ENCODE measurements around the gene CRB3.

The CRB3 gene

GRCh38 chr19:6443986-6444385, 20.1 kb upstream of the CRB3 start:
- no peak overlapping the region for H3K4me3 Mint-ChIP-seq

GRCh38 chr19:6446452-6446851, 17.6 kb upstream of the CRB3 start:
- Mint-ChIP-seq H3K4me3 (no peak overlapping the region), H3K9me3 (peaks cover 12% of the 10 kb centered on the region), H3K36me3 (ENCODE audit: low read depth) (peaks cover 41% of the 10 kb centered on the region), H3K27ac (no peak overlapping the region), H3K27me3 (ENCODE audit: low read depth) (no peaks in the 10 kb centered on the region), H3K4me1 (peaks cover 5% of the 10 kb centered on the region)
- no peak for TF ChIP-seq CTCF (IDR thresholded peaks at IDR 0.05; ENCODE audit: unreplicated experiment in 3 of 3)

More at GRCh38 chr19:6443986-6444385, 20.1 kb upstream of the CRB3 start:
- peaks cover 38% of the 10 kb centered on the region for H3K36me3 Mint-ChIP-seq (ENCODE audit: low read depth)
- TF ChIP-seq CTCF (IDR thresholded peaks at IDR 0.05; ENCODE audit: unreplicated experiment in 3 of 3), result no peak
- H3K27me3 Mint-ChIP-seq (ENCODE audit: low read depth), result no peaks in the 10 kb centered on the region
- no peak overlapping the region for H3K27ac Mint-ChIP-seq
- peaks cover 5% of the 10 kb centered on the region for H3K4me1 Mint-ChIP-seq
- H3K9me3 Mint-ChIP-seq, result peaks cover 12% of the 10 kb centered on the region

- no peak overlapping the region for H3K27ac Mint-ChIP-seq
- H3K36me3 Mint-ChIP-seq (ENCODE audit: low read depth), result peaks cover 55% of the 10 kb centered on the region
- H3K27me3 Mint-ChIP-seq (ENCODE audit: low read depth), result no peaks in the 10 kb centered on the region
- H3K9me3 Mint-ChIP-seq, result peaks cover 15% of the 10 kb centered on the region
- peaks cover 5% of the 10 kb centered on the region for H3K4me1 Mint-ChIP-seq
- no peak for TF ChIP-seq CTCF (IDR thresholded peaks at IDR 0.05; ENCODE audit: unreplicated experiment in 3 of 3)
- H3K4me3 Mint-ChIP-seq, result no peak overlapping the region
Observed at GRCh38 chr19:6448045-6448444, 16.0 kb upstream of the CRB3 start.

- Mint-ChIP-seq H3K27me3 (ENCODE audit: low read depth) (no peaks in the 10 kb centered on the region), H3K36me3 (ENCODE audit: low read depth) (peaks cover 68% of the 10 kb centered on the region), H3K27ac (no peak overlapping the region), H3K4me3 (no peak overlapping the region), H3K9me3 (peaks cover 27% of the 10 kb centered on the region), H3K4me1 (no peaks in the 10 kb centered on the region)
- TF ChIP-seq CTCF (IDR thresholded peaks at IDR 0.05; ENCODE audit: unreplicated experiment in 3 of 3), result no peak
Observed at GRCh38 chr19:6450166-6450565, 13.9 kb upstream of the CRB3 start.

- Mint-ChIP-seq H3K9me3 (peaks cover 21% of the 10 kb centered on the region), H3K4me1 (no peaks in the 10 kb centered on the region), H3K4me3 (no peak overlapping the region), H3K36me3 (ENCODE audit: low read depth) (peaks cover 68% of the 10 kb centered on the region), H3K27ac (no peak overlapping the region), H3K27me3 (ENCODE audit: low read depth) (no peaks in the 10 kb centered on the region)
- TF ChIP-seq CTCF (IDR thresholded peaks at IDR 0.05; ENCODE audit: unreplicated experiment in 3 of 3), result no peak
Observed at GRCh38 chr19:6451583-6452222, 12.4 kb upstream of the CRB3 start.

GRCh38 chr19:6452223-6452614, 11.9 kb upstream of the CRB3 start:
- Mint-ChIP-seq H3K27me3 (ENCODE audit: low read depth) (no peaks in the 10 kb centered on the region), H3K27ac (no peak overlapping the region), H3K4me1 (no peaks in the 10 kb centered on the region), H3K36me3 (ENCODE audit: low read depth) (peaks cover 68% of the 10 kb centered on the region), H3K4me3 (no peak overlapping the region), H3K9me3 (peaks cover 20% of the 10 kb centered on the region)
- no peak for TF ChIP-seq CTCF (IDR thresholded peaks at IDR 0.05; ENCODE audit: unreplicated experiment in 3 of 3)

Data from nephron (organoid).